HT1080 (cell line): ENCODE data around the gene FBXO15. TPM values are rescaled to one million over a fixed set of nuclear protein-coding genes. Genes with fewer than 3 reads are reported as not detected.
A peak's percentile ranks its signal among the peaks of the same experiment; 100 is the strongest.

Experiments used
- DNase-seq: peaks from one replicate; pipeline ENCODE4 v3.0.0-alpha.2; 2015; ENCODE audit warnings: low read depth
- polyA plus RNA-seq, 2 experiments: library from polyadenylated mRNA; depleted of rRNA; stranded (reverse); fragments of >200 nt; gene quantifications; 2 replicates each; pipeline ENCODE4 v1.2.3, GENCODE V29; 2015
- total RNA-seq: library from RNA; depleted of rRNA; stranded (reverse); fragments of >200 nt; shearing (Covaris generic); gene quantifications from 2 replicates; pipeline ENCODE4 v1.2.3, GENCODE V29; 2014; rRNA removed

FBXO15 gene
- 0.37 and 1.3 TPM in 2 replicates for total RNA-seq
- 0.92 and 1.7 TPM in 2 replicates for polyA plus RNA-seq (2015; cell fraction: cytosol; rRNA removed)
- polyA plus RNA-seq (2015; cell fraction: nucleus; rRNA removed): 1.4 and 1.9 TPM in 2 replicates

- peak; percentile 97 for DNase-seq
Observed at GRCh38 chr18:74147779-74148542, at the start of gene FBXO15, which contains the start of gene TIMM21. FBXO15 (minus strand) TSS chr18:74147834; CDS start chr18:74147785, 49 bp downstream. TIMM21 (plus strand) TSS chr18:74148523; CDS start chr18:74148809, 286 bp downstream.

- peak; percentile 72 for DNase-seq
Observed at GRCh38 chr18:74196220-74197119, 48.8 kb upstream of the FBXO15 start.

GRCh38 chr18:74194691-74195090 lies 47.1 kb upstream of the FBXO15 start:
- no peak for DNase-seq

GRCh38 chr18:74191577-74191976 lies 43.9 kb upstream of the FBXO15 start:
- no peak for DNase-seq

GRCh38 chr18:74190086-74190485 lies 42.5 kb upstream of the FBXO15 start:
- DNase-seq: no peak

GRCh38 chr18:74186661-74187060 lies 39.0 kb upstream of the FBXO15 start:
- DNase-seq: no peak

GRCh38 chr18:74185860-74186259 lies 38.2 kb upstream of the FBXO15 start:
- DNase-seq: no peak

GRCh38 chr18:74184875-74185274 lies 37.2 kb upstream of the FBXO15 start:
- DNase-seq: no peak

GRCh38 chr18:74183130-74183529 lies 35.5 kb upstream of the FBXO15 start:
- DNase-seq: no peak

- no peak for DNase-seq
Observed at GRCh38 chr18:74182335-74182734, 34.7 kb upstream of the FBXO15 start.

GRCh38 chr18:74179623-74180199 lies 32.1 kb upstream of the FBXO15 start:
- DNase-seq: no peak

GRCh38 chr18:74178884-74179283 lies 31.2 kb upstream of the FBXO15 start:
- no peak for DNase-seq

- no peak for DNase-seq
Observed at GRCh38 chr18:74175658-74176057, 28.0 kb upstream of the FBXO15 start.

GRCh38 chr18:74173434-74173750 lies 25.8 kb upstream of the FBXO15 start:
- no peak for DNase-seq

- no peak for DNase-seq
Observed at GRCh38 chr18:74172697-74173433, 25.2 kb upstream of the FBXO15 start.

- no peak for DNase-seq
Observed at GRCh38 chr18:74171910-74172606, 24.4 kb upstream of the FBXO15 start.

- no peak for DNase-seq
Observed at GRCh38 chr18:74166386-74166785, 18.8 kb upstream of the FBXO15 start.

- DNase-seq: no peak
Observed at GRCh38 chr18:74163019-74163660, 15.5 kb upstream of the FBXO15 start.

GRCh38 chr18:74155276-74155675 lies 7.6 kb upstream of the FBXO15 start:
- DNase-seq: no peak

- no peak for DNase-seq
Observed at GRCh38 chr18:74154716-74155115, 7.1 kb upstream of the FBXO15 start.
